ENCODE data around the gene VPS26C.

DNA sequence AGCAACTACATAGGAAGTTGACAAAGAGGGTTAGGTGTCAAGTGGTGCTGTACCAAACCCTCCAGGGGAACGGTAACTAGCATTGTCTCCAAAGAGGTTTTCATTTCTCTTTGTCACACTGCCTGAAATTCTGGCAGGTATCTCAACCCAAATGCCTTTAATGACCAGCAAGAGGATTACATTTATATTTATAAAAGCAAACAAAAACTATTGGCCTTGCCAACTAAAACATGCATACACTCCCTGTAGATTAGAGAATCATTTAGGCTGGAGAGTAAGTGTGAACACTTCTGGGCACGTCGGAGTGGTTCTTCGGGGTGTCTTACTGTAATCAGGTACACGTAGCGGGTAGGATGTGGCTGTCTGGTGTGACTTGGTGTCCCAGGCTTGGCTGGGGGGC is 84.9 kb downstream of the VPS26C start:
- TF ChIP-seq RARB (CRISPR knock-in tag; IDR thresholded peaks at IDR 0.05) (no peak), CSDC2 (CRISPR knock-in tag; IDR thresholded peaks at IDR 0.05) (no peak), PPARA (CRISPR knock-in tag; IDR thresholded peaks at IDR 0.05; ENCODE audit: borderline replicate concordance) (no peak), GLIS3 (CRISPR knock-in tag; IDR thresholded peaks at IDR 0.05) (no peak), ZFP30 (CRISPR knock-in tag; IDR thresholded peaks at IDR 0.05) (no peak), ZNF70 (CRISPR knock-in tag; IDR thresholded peaks at IDR 0.05) (no peak), ZFP3 (CRISPR knock-in tag; IDR thresholded peaks at IDR 0.05) (no peak), SNAI2 (CRISPR knock-in tag; IDR thresholded peaks at IDR 0.05) (no peak), ISL1 (CRISPR knock-in tag; IDR thresholded peaks at IDR 0.05) (no peak), ZNF565 (CRISPR knock-in tag; conservative IDR thresholded peaks at IDR 0.05; ENCODE audit: low read depth) (no peak), TCF4 (CRISPR knock-in tag; IDR thresholded peaks at IDR 0.05; ENCODE audit: borderline replicate concordance) (no peak), TOX (CRISPR knock-in tag; IDR thresholded peaks at IDR 0.05; ENCODE audit: borderline replicate concordance) (no peak)
- TF ChIP-seq, protein P1, sequence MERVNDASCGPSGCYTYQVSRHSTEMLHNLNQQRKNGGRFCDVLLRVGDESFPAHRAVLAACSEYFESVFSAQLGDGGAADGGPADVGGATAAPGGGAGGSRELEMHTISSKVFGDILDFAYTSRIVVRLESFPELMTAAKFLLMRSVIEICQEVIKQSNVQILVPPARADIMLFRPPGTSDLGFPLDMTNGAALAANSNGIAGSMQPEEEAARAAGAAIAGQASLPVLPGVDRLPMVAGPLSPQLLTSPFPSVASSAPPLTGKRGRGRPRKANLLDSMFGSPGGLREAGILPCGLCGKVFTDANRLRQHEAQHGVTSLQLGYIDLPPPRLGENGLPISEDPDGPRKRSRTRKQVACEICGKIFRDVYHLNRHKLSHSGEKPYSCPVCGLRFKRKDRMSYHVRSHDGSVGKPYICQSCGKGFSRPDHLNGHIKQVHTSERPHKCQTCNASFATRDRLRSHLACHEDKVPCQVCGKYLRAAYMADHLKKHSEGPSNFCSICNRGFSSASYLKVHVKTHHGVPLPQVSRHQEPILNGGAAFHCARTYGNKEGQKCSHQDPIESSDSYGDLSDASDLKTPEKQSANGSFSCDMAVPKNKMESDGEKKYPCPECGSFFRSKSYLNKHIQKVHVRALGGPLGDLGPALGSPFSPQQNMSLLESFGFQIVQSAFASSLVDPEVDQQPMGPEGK (CRISPR knock-in tag; IDR thresholded peaks at IDR 0.05; ENCODE audit: borderline replicate concordance), result no peak
- TF ChIP-seq, protein P2, sequence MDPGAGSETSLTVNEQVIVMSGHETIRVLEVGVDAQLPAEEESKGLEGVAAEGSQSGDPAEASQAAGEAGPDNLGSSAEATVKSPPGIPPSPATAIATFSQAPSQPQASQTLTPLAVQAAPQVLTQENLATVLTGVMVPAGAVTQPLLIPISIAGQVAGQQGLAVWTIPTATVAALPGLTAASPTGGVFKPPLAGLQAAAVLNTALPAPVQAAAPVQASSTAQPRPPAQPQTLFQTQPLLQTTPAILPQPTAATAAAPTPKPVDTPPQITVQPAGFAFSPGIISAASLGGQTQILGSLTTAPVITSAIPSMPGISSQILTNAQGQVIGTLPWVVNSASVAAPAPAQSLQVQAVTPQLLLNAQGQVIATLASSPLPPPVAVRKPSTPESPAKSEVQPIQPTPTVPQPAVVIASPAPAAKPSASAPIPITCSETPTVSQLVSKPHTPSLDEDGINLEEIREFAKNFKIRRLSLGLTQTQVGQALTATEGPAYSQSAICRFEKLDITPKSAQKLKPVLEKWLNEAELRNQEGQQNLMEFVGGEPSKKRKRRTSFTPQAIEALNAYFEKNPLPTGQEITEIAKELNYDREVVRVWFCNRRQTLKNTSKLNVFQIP (CRISPR knock-in tag; IDR thresholded peaks at IDR 0.05; ENCODE audit: borderline replicate concordance, low read depth), result no peak
